HL-60 (cell line): ENCODE results near the gene L3MBTL4.

Experiments used
- DNase-seq, 2 experiments: peaks; one replicate each; pipeline ENCODE4 v3.0.0-alpha.2; 2010 to 2020; ENCODE audit warnings: low read depth in 1 of 2, low spot score in 1 of 2
- H3K27ac ChIP-seq: fragments of 250-450 bp; sonication (Bioruptor Pico); replicated peaks from 2 replicates; pipeline ENCODE4 v1.5.1; 2020; ENCODE audit warnings: mild to moderate bottlenecking, moderate library complexity
- H3K27me3 ChIP-seq: fragments of 250-450 bp; sonication (Bioruptor Pico); 2 replicates; pipeline ENCODE4 v1.5.1; 2021; ENCODE audit warnings: mild to moderate bottlenecking, moderate library complexity; ENCODE audit not compliant: insufficient read depth, poor library complexity, severe bottlenecking
- H3K4me3 ChIP-seq: replicated peaks from 2 replicates; pipeline ENCODE4 v1.5.1; 2011; ENCODE audit warnings: mild to moderate bottlenecking, control low read depth, low read length; ENCODE audit not compliant: insufficient read depth
- GABPA ChIP-seq: IDR thresholded peaks from 2 replicates; pipeline ENCODE4 v1.6.1; 2012; ENCODE audit warnings: low read depth
- POLR2AphosphoS5 ChIP-seq: IDR thresholded peaks from 2 replicates; pipeline ENCODE4 v1.6.1; 2012; ENCODE audit warnings: low read depth
- SPI1 ChIP-seq: IDR thresholded peaks from 2 replicates; pipeline ENCODE4 v1.6.1; 2012; ENCODE audit warnings: low read depth, mild to moderate bottlenecking, borderline replicate concordance
- TF ChIP-seq, protein P1 (sequence below): IDR thresholded peaks from 2 replicates; pipeline ENCODE4 v1.6.1; 2012; ENCODE audit warnings: low read depth; ENCODE audit not compliant: insufficient replicate concordance
- TF ChIP-seq, protein P2 (sequence below): IDR thresholded peaks from one replicate; pipeline ENCODE4 v1.5.1; 2011; ENCODE audit warnings: low read length, control low read depth, inconsistent platforms; ENCODE audit not compliant: insufficient read depth

Gene L3MBTL4

DNA sequence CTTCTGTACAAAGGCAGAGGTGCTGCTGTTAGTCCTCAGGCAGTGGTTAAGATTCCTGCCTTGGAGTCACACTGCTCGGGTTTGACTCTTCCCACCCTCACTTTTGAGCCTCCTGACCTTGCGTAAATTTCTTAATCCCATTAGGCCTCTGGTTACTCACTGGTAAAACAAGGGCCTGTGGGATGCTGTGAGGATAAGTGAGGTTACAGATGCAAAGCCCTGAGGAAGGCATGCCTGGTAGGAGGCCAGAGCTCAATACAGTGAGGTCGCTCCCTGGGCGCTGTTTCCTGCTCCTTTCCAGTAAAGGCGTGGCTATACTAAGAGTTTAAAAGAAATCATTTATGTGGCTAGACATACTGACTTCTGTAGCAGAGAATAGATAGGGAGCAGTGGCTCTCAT, 391.9 kb downstream of the L3MBTL4 start:
- Histone ChIP-seq H3K27me3 (no peaks in the 10 kb centered on the region), H3K4me3 (no peak overlapping the region), H3K27ac (no peak overlapping the region)
- peak in 1 of 2 experiments; percentile 48 for DNase-seq
- TF ChIP-seq SPI1 (no peak), POLR2AphosphoS5 (no peak), GABPA (no peak)
- TF ChIP-seq, protein P1, sequence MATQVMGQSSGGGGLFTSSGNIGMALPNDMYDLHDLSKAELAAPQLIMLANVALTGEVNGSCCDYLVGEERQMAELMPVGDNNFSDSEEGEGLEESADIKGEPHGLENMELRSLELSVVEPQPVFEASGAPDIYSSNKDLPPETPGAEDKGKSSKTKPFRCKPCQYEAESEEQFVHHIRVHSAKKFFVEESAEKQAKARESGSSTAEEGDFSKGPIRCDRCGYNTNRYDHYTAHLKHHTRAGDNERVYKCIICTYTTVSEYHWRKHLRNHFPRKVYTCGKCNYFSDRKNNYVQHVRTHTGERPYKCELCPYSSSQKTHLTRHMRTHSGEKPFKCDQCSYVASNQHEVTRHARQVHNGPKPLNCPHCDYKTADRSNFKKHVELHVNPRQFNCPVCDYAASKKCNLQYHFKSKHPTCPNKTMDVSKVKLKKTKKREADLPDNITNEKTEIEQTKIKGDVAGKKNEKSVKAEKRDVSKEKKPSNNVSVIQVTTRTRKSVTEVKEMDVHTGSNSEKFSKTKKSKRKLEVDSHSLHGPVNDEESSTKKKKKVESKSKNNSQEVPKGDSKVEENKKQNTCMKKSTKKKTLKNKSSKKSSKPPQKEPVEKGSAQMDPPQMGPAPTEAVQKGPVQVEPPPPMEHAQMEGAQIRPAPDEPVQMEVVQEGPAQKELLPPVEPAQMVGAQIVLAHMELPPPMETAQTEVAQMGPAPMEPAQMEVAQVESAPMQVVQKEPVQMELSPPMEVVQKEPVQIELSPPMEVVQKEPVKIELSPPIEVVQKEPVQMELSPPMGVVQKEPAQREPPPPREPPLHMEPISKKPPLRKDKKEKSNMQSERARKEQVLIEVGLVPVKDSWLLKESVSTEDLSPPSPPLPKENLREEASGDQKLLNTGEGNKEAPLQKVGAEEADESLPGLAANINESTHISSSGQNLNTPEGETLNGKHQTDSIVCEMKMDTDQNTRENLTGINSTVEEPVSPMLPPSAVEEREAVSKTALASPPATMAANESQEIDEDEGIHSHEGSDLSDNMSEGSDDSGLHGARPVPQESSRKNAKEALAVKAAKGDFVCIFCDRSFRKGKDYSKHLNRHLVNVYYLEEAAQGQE, result no peak
- TF ChIP-seq, protein P2, sequence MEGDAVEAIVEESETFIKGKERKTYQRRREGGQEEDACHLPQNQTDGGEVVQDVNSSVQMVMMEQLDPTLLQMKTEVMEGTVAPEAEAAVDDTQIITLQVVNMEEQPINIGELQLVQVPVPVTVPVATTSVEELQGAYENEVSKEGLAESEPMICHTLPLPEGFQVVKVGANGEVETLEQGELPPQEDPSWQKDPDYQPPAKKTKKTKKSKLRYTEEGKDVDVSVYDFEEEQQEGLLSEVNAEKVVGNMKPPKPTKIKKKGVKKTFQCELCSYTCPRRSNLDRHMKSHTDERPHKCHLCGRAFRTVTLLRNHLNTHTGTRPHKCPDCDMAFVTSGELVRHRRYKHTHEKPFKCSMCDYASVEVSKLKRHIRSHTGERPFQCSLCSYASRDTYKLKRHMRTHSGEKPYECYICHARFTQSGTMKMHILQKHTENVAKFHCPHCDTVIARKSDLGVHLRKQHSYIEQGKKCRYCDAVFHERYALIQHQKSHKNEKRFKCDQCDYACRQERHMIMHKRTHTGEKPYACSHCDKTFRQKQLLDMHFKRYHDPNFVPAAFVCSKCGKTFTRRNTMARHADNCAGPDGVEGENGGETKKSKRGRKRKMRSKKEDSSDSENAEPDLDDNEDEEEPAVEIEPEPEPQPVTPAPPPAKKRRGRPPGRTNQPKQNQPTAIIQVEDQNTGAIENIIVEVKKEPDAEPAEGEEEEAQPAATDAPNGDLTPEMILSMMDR, result no peak

DNA sequence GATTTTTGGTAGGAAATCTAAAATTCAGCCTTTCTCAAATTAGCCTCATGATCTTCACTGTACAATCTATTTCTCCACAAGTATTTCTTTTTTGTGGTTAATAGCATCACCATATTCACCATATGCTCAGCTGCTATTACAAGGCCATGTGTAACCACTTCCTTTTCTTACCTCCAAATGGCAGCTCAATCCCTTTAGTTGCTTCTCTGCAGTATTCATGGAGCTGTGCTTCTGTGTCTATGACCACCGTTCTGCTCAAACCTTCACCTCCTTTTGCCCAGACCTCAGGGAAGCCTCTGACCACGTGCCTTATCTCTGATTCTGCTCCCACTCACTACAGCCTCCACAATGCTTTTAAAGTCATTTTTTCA, 392.7 kb downstream of the L3MBTL4 start:
- peak; percentile 38; the same call in 1 of the 2 replicates for TF ChIP-seq SPI1
- TF ChIP-seq, protein P2, result no peak
- peak in 1 of 2 experiments; percentile 79 for DNase-seq
- Histone ChIP-seq H3K4me3 (no peak overlapping the region), H3K27me3 (no peaks in the 10 kb centered on the region), H3K27ac (no peak overlapping the region)

DNA sequence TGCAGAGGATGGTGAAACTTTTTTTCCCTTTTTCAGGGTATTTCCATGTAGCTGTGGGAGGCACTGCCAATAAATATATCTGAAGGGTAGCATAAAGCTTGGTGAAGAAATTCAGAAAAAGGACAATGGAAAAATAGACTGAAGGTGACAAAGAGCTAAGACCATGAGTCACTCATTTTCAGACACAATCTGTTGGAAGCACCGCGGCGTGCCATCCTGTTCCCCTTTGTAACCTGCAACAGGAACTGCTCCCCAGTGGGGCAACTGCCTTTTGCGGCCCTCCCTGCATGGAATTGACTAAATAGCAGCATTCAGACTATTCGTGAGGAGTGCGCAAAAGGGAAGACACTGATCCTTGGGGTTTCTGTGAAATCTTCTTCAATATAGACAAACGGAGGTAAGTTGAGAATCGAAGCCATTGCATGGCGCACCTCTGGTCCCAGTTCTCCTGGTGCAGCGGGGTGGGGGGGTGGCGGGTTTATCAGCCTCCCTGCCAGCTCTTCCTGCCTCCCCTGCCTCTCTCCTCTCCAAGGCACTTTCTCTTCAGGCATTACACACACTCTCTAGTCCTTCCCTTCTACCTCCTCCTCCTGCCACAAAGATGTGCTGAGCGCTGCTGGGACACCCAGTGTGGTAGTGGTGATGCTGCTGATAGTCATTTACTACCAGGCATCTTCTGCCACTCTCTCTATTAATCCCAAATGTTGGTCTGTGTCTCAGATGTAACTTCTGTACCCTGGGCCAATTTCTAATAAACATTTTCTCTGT, 393.2 kb downstream of the L3MBTL4 start:
- H3K4me3 ChIP-seq, result no peak overlapping the region; the same call in 1 of the 2 replicates
- DNase-seq, result peak; percentile 44 to 90
- H3K27me3 ChIP-seq, result no peaks in the 10 kb centered on the region
- H3K27ac ChIP-seq, result no peak overlapping the region
- peak; percentile 27; the same call in 1 of the 2 replicates for TF ChIP-seq SPI1
- TF ChIP-seq, protein P1, result no peak

DNA sequence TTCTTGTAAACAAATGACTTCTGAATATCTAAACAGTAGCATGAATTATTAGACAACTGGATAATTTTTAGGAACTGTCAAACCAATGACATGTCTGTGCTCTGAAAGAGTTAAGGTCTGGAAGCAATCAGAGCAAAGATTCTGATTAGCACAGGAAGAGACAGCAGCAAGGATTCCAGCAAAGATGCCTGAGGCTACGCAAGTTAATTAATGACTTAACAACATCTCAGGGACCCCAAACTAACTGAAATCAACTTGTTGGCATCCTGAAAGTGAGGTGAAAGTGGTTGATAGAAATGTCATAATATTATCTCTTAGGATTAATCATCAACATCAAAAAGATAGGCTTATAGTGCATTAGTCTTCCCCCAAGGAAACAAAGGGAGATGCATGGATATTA, 396.0 kb downstream of the L3MBTL4 start:
- DNase-seq, result no peak
- Histone ChIP-seq H3K27me3 (no peaks in the 10 kb centered on the region), H3K27ac (no peak overlapping the region), H3K4me3 (no peak overlapping the region)
- no peak for TF ChIP-seq GABPA
- no peak for TF ChIP-seq SPI1
- TF ChIP-seq, protein P1, result no peak
- TF ChIP-seq, protein P2, result no peak
- TF ChIP-seq POLR2AphosphoS5, result no peak
